Stimulated activated CD4-positive, alpha-beta T cell treated with anti-CD3 and anti-CD28 coated beads, Interleukin-1b, Interleukin-23, amount 100 ng/mL, for 1 hour (primary cell): ENCODE results near the gene TMEM151B.
"Not testable (repeated sequence)": the region's sequence is repeated elsewhere in the genome, so short reads cannot be mapped to it uniquely, and the experiment has no call there.

ENCODE experiments used
- DNase-seq, 2 donors: peaks; one replicate each; pipeline ENCODE4 v3.0.0-alpha.2; 2020; ENCODE audit warnings: low read depth in 2 of 2

TMEM151B gene

GRCh38 chr6:44269921-44270525, at the start of gene TMEM151B:
Gene TMEM151B, plus strand, starts transcription at chr6:44270450. Its CDS starts 293 bp downstream, at chr6:44270743.
- DNase-seq, result no peak

DNA sequence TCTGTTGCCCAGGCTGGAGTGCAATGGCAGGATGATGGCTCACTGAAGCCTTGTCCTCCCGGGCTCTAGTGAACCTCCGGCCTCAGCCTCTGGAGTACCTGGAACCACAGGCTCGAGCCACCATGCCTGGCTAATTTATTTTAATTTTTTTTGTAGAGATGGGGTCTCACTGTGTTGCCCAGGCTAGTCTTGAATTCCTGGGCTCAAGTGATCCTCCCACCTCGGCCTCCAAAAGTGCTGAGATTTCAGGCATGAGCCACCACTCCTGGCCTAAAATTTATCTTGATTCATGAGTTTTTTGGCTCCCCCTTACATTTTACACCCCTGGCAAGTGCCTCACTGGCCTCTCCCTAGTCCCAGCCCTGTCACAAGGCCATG, 49.3 kb upstream of the TMEM151B start:
- DNase-seq, result no peak

DNA sequence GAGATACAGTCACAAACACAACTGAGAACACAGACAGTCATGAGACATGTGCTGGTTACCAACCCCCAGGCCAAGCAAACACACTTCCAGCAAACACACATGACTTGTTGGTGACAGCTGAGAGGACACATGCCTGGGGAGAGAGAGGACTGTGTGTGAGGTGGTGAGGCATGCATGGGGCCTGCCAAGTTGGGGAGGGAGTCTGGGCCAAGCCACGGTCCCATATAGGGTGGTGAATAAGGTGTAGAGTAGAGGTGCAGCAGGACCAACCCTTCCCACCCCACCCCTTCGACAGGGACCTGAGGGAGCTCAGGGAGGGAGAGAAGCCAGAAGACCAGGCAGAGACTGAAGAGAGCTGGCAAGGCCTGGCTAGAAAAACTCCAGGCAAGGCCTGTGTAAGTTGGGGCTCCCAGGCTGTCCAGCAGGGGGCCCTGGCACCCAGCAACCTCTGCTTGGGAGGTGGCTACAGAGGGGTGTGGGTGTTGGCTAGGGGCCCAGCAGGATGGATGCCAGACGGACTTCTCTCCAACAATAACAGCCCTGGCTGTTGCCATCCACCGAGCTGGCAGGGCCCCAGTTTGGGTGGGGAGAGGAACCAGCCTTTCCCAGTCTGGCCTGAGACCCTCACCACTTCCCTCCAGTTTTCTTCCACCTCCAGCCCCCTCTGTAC, 48.8 kb upstream of the TMEM151B start:
- DNase-seq, result peak; percentile 40 to 46

- DNase-seq, result no peak
Observed at GRCh38 chr6:44221961-44222335, 48.3 kb upstream of the TMEM151B start.

DNA sequence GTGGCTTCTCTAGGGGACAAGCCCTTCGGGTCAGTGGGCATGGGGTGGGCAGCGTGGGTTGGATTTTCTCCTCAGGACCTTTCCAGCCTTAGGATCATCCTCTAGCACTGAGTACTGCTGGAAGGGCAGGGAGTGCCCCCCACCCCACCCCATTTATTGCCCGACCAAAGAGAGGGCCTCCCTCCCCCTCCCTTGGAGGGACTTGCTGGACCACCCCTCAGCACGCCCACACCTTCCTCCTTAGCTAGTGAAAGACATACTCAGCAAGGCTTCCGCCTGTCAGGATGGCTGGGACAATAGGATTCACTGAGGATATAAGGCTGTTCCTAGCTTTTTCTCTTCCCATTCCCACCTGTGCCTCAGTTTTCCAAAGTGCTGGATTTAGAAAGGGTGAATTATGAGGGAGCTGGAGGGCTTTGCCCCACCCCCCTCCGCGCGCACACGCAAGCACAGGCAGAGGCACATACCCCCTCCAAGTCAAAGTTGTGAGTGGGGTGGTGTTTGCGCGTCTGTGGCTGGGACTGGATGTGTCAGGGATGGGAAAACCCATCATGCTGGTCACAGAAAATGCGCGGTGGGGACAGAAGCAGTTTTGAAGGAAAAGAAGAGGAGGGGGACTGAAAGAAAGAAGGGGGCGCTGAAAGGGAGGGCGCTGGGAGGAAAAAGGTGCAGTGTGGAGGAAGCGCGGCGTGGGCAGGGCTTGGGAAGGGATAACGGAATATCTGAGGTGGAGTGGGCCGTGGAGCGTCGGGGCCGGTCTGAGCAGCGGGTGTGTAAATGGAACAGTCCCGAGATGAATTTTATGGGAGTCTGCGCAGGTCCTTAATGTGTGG, 47.5 kb upstream of the TMEM151B start:
- DNase-seq, result no peak

DNA sequence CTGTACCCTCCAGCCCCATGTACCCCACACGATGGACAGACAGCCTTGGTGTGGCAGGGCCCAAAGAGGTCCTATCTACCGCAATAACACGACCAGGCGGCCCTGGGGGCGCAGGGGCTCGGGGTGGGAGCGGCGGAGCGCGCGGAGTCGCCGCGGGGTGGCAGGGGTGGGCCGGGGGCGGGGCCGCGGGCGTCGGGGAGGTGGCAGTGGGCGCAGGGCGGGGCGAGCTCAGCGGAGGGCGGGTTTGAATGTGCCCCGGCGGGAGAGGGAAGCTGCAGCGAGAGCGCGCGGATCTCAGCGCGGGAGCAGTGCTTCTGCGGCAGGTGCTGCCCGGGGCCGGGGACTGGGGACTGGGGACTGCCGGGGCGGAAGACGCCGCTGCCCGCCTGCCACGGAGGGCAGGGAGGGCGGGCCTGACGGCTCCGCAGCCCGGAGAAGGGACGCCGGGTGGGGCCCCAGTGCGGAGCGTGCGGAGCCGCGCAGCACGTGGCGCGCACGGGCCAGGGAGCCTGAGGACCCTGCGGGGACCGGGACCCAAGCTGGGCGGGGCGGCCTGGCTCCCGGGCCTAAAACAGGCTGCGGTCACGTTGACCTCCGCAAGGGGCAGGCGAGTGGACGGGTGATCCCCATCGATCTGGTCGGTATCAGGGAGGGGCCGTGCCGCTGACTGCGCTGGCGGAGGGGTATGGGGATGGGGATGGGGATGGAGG, 46.8 kb upstream of the TMEM151B start, which contains the start of gene SLC29A1:
Gene SLC29A1, plus strand, starts transcription at position 277 of the 710 bp plus-strand sequence. CDS start 3,719 bp downstream, outside the sequence.
- peak; percentile 56 to 78 for DNase-seq

DNA sequence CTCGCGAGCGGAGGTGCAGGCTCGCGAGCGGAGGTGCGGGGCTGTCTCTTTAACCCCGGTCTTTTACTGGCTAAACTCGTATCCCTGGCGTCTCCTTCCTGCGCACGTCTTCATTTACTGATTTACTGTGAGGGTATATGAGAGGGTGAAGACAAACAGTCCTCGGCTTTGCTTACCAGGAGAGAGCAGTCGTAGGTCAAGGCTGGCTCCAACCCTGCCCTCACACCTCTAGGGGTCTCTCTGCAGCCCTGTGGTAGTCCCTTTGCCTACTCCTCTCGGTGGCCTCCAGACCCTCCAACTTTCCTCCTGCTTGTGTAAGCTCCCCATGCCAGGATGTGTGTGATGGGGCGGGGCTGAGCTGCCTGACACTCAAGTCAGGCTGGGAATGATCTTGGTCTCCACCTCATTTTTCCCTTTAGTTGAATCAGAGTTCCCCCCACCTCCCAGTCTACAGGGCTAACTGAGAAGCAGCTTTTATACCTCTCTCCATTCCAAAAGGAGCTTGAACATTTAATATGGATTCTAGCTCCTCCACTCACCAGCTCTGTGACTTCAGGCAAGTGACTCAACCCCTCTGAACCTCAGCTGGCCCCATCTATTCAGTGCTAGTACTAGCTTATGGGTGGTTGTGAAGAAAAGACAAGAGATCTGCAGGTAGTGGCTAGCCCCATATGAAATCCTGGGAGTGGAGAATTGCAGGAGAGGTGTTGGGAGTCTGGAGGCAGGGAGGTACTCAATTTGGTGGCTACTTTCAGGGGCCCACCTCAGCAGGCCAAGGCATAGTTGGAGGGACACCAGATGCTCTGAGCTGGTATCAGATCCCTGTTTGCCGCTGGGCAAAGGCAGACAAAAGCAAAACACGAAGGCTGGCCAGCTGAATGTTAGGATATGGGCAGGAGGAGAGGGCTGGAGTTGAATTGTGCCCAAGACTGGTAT, 46.0 kb upstream of the TMEM151B start:
- no peak for DNase-seq

DNA sequence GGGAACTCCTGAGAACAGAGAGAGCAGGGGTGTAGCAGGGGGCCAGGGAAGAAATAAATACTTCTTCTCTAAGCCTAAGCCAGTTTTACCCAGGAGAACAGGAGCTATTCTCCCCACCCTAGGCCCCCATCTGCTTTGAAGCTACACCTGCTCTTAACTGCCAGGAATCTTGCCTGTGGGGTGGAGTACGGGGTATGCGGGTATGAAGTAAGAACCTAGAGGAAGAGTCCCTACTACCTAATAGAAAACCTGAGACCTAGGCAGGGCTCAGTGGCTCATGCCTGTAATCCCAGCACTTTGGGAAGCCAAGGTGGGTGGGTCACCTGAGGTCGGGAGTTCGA, 45.3 kb upstream of the TMEM151B start:
- no peak for DNase-seq

GRCh38 chr6:44225579-44226325, 44.5 kb upstream of the TMEM151B start:
- DNase-seq, result no peak

- no peak for DNase-seq
Observed at GRCh38 chr6:44226368-44227147, 43.7 kb upstream of the TMEM151B start.

DNA sequence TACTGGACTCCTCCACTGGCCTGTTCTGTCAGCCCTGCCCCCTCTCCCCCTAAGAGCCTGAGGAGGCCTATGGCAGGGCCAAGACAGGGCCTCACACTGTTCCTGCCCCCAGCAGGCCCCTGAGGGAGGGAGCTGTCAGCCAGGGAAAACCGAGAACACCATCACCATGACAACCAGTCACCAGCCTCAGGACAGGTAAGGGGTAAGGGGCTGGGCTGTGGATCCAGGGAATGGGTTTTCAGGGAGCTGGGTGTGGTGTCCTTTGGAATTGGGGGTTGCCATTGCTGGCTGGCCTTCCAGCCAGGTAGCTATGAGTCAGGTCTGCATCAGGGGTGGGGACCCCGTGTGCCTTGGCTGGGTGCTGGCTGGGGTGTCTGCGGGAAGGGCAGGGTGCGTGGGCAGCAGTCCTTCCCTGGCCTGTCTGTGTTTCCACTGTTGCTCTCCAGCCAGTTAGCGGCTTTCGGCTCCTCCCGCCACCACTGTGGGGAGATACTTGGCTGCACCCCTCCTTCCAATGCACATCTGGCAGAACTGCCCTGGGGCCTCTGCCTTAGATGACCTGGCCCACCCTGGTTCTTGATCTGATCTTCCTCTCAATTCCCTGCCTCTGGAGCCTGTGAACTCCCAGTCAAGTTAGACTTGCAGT, 43.0 kb upstream of the TMEM151B start:
- no peak for DNase-seq

DNA sequence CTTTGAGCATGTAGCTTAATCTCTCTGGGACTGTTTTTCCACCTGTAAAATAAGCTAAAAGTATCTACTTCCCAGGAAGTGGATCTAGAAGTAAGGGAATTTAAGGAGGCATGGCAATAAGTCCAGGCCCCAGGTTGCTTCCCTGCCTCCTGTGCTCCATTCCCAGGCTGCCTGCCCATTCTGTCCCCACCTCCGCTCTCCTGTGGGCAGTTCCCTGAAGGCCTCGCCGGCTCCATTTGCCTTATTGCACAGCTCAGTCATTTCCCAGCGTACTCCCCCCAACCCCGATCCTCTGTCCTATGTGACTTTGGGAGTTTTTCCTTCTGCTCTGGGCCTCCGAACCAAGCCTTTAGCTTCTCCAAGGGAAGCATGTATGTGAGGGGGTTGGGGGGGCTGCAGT, 42.2 kb upstream of the TMEM151B start:
- no peak for DNase-seq

DNA sequence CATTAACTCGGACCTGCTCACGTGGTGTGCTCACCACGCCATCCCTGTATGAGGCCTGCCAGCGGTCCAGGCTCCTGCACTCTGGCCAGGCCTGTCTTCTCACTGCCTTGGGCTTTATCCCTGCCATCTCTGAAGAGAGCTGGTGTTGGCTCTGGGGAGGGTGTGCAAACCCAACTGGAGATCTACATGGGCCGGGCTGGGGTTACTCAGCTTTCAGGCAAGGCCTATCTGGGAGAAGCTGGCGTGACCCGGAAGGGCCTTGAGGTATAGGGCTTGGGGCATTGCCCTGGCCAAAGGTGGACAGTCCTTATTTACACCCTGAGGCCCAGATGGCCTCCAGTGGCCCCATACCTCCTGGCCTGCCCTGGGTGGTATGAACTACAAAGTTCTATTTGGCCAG, 41.8 kb upstream of the TMEM151B start:
- DNase-seq, result no peak

DNA sequence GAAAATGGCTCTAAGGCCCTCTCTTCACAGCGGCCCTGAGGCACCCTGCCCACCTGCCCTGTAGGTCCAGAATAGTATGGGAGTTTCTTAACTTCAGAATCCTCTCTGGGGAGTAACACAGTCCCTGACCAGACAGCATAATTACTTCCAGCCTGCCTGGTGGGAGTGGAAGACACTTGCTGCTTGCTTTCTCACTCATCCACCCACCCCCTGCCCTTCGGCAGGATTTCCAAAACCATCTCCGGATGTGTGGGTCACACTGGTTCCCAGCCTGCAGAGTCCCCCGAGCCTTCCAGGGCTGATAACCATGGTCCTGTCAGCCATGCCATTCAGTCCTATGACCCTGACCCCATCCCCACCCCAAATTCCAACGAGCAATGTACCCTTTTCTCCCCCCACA, 41.4 kb upstream of the TMEM151B start:
- DNase-seq, result no peak

DNA sequence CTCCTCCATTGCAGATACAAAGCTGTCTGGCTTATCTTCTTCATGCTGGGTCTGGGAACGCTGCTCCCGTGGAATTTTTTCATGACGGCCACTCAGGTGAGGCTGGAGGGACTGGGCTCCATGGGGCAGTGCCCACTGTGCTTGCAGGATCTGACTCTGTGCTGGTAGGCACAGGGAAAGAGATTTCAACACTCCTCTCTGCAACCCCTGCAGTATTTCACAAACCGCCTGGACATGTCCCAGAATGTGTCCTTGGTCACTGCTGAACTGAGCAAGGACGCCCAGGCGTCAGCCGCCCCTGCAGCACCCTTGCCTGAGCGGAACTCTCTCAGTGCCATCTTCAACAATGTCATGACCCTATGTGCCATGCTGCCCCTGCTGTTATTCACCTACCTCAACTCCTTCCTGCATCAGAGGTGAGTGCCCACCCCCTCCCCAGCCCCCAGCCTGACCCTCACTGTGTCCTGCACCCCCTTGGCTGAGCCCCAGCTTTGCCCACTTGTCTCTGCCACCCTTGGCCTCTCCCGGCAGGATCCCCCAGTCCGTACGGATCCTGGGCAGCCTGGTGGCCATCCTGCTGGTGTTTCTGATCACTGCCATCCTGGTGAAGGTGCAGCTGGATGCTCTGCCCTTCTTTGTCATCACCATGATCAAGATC, 40.7 kb upstream of the TMEM151B start:
- DNase-seq, result no peak

- no peak for DNase-seq
Observed at GRCh38 chr6:44230034-44230675, 40.1 kb upstream of the TMEM151B start.

- not testable (repeated sequence) for DNase-seq
Observed at GRCh38 chr6:44231426-44231825, 38.8 kb upstream of the TMEM151B start.
